22Rv1 (cell line): ENCODE data around the gene GNG7.
"Not testable (repeated sequence)": the region's sequence is repeated elsewhere in the genome, so short reads cannot be mapped to it uniquely, and the experiment has no call there.

Experiments used
- H3K27ac ChIP-seq: fragments of 450-650 bp; 2 replicates; pipeline ENCODE4 v1.5.1; 2017
- CTCF ChIP-seq: fragments of 450-650 bp; IDR thresholded peaks from 2 replicates; pipeline ENCODE4 v1.5.1; 2017; ENCODE audit warnings: mild to moderate bottlenecking
- ZFX ChIP-seq: fragments of 450-650 bp; IDR thresholded peaks from 2 replicates; pipeline ENCODE4 v1.6.1; 2017; ENCODE audit warnings: antibody characterized with exemption, borderline replicate concordance

Gene GNG7

GRCh38 chr19:2590630-2591399, 111.7 kb downstream of the GNG7 start:
- TF ChIP-seq CTCF (no peak), ZFX (no peak)
- peak overlapping the region; percentile 98 for H3K27ac ChIP-seq

GRCh38 chr19:2589441-2589840, 113.1 kb downstream of the GNG7 start:
- H3K27ac ChIP-seq = 0 out of 2 replicates have a peak overlapping the region, but pooled peaks have one; percentile 64
- TF ChIP-seq CTCF (no peak), ZFX (no peak)

GRCh38 chr19:2588081-2588777, 114.3 kb downstream of the GNG7 start:
- H3K27ac ChIP-seq = peak overlapping the region; percentile 64
- no peak for TF ChIP-seq ZFX

GRCh38 chr19:2587001-2587719, 115.3 kb downstream of the GNG7 start:
- H3K27ac ChIP-seq = peak overlapping the region; percentile 64
- TF ChIP-seq CTCF (no peak), ZFX (no peak)

- no peak for TF ChIP-seq CTCF
- TF ChIP-seq ZFX = no peak
- H3K27ac ChIP-seq = no peak overlapping the region
Measured at GRCh38 chr19:2586196-2586595, 116.3 kb downstream of the GNG7 start.

- H3K27ac ChIP-seq = no peak overlapping the region
- TF ChIP-seq CTCF (no peak), ZFX (no peak)
Measured at GRCh38 chr19:2584002-2584401, 118.5 kb downstream of the GNG7 start.

GRCh38 chr19:2582984-2583956, 119.2 kb downstream of the GNG7 start:
- TF ChIP-seq CTCF (no peak), ZFX (no peak)
- no peak overlapping the region for H3K27ac ChIP-seq

- not testable (repeated sequence) for H3K27ac ChIP-seq
Measured at GRCh38 chr19:2580396-2580795, 122.1 kb downstream of the GNG7 start.
